ENCODE measurements around the gene GIGYF2. TPM values are rescaled to one million over a fixed set of nuclear protein-coding genes. Genes with fewer than 3 reads are reported as not detected.

Gene GIGYF2
- total RNA-seq, 4 donors from 2014 or later = 69.0 to 208 (median 80.4) TPM

DNA sequence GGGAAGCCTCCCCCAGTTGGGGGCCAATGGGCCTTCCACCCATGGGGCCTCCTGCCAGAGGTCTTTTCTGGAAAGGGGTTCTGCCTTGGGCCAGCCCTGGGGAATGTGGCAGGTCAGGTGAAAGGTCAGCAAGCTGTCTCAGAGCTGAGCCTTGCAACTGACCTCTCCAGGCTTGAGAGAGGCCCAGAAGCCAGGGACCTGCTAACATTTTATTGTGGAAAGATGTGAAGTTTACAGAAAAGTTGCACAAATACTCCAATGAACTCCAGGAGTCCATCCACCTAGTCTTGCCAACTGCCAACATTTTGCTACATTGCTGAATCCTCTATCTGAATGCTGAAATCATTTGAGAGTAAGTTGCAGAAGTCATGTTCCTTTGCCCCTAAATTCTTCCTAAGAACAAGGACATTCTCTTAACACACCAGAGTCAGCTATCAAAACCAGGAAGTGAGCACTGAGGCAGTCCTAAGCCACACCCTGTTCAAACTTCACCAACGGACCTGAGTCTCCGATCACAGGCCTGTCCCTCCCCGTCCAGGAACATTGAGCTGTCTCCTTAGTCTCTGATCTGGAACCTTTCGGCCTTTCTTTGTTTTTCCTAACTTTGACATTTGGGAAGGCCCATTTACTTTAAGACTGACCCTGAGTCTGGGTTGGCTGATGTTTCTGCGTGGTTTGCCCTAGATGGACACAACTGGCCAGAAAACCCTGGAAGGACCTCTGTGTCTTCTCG is 176.9 kb downstream of the GIGYF2 start:
- WGBS = 79% methylated on average over 6 of the region's 6 CpGs

DNA sequence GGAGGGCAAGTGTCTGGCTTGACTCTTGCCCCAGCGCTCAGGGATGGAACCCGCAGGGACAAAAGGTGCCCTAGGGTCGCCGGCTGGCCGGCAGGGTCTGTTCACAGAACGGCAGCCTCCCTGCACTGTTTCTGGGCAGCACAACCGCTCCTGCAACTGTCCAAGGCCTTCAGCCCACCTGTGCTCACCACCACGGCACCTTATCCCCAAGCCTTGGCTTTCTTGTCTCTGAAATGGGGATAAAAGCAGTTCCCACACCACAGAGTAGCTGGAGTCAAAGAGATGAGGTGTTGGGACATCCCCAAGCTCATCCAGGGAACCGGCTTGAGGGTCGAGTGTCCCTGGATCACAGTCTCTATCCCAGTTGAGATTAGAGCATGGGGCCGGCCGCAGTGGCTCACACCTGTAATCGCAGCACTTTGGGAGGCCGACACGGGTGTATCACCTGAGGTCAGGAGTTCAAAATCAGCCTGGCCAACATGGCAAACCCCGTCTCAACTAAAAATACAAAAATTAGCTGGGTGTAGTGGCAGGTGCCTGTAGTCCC is 177.6 kb downstream of the GIGYF2 start:
- TF ChIP-seq, protein P1, sequence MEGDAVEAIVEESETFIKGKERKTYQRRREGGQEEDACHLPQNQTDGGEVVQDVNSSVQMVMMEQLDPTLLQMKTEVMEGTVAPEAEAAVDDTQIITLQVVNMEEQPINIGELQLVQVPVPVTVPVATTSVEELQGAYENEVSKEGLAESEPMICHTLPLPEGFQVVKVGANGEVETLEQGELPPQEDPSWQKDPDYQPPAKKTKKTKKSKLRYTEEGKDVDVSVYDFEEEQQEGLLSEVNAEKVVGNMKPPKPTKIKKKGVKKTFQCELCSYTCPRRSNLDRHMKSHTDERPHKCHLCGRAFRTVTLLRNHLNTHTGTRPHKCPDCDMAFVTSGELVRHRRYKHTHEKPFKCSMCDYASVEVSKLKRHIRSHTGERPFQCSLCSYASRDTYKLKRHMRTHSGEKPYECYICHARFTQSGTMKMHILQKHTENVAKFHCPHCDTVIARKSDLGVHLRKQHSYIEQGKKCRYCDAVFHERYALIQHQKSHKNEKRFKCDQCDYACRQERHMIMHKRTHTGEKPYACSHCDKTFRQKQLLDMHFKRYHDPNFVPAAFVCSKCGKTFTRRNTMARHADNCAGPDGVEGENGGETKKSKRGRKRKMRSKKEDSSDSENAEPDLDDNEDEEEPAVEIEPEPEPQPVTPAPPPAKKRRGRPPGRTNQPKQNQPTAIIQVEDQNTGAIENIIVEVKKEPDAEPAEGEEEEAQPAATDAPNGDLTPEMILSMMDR (IDR thresholded peaks at IDR 0.05) = no peak
- no peak for TF ChIP-seq POLR2AphosphoS5 (IDR thresholded peaks at IDR 0.05)
- no peak for TF ChIP-seq EP300 (IDR thresholded peaks at IDR 0.05)
- Histone ChIP-seq H3K4me3 (no peak overlapping the region), H3K27me3 (peaks cover 20% of the 10 kb centered on the region), H3K4me1 (peaks cover 25% of the 10 kb centered on the region), H3K27ac (no peak overlapping the region), H3K9me3 (no peaks in the 10 kb centered on the region), H3K36me3 (no peaks in the 10 kb centered on the region)
- DNase-seq (ENCODE audit: low spot score in 2 of 2) = peak in 1 of 2 donors; percentile 72
- WGBS = 92% methylated on average over 12 of the region's 16 CpGs

More for the DNA sequence above, 176.9 kb downstream of the GIGYF2 start:
- Histone ChIP-seq H3K36me3 (no peaks in the 10 kb centered on the region), H3K9me3 (no peaks in the 10 kb centered on the region), H3K27me3 (peaks cover 20% of the 10 kb centered on the region), H3K4me1 (peaks cover 25% of the 10 kb centered on the region), H3K27ac (no peak overlapping the region), H3K4me3 (no peak overlapping the region)
- TF ChIP-seq, protein P1 (IDR thresholded peaks at IDR 0.05) = no peak
- TF ChIP-seq POLR2A (IDR thresholded peaks at IDR 0.05) (no peak), POLR2AphosphoS5 (IDR thresholded peaks at IDR 0.05) (no peak), EP300 (IDR thresholded peaks at IDR 0.05) (no peak)
- DNase-seq (ENCODE audit: low spot score in 2 of 2) = peak in 1 of 2 donors; percentile 71

DNA sequence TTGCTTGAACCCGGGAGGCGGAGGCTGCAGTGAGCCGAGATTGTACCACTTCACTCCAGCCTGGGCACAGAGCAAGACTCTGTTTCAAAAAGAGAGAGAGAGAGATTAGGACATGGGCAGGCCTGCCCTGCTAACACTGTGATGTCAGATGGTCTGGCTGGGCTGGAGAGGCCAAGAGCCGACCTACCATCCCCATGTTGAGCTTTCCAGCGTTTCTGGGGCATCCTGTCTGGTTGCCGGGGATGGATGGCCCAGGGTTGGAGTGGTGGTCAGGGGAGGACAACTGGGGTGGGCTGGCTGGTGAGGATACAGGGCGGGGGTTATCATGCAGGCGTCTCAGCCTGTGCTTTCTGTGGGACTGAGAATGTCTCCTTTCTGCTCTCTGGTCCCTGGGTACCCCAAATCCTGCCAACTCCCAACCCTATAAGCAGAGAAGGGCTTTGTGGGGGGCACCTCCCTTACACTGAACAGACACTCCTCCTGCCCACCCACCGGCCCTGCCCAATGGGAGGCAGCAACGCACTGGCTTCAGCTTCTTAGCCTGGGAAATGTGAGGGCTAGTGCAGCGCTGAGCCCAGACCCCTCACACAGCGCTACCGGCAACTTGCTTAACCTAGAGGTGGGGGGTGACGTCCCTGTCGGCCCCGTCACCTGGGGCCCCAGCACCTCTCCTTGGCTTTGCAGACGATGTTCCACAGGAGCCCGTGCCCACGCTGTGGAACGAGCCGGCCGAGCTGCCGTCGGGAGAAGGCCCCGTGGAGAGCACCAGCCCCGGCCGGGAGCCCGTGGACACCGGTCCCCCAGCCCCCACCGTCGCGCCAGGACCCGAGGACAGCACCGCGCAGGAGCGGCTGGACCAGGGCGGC is 178.4 kb downstream of the GIGYF2 start:
- H3K4me3 ChIP-seq = peak overlapping the region; percentile 71

DNA sequence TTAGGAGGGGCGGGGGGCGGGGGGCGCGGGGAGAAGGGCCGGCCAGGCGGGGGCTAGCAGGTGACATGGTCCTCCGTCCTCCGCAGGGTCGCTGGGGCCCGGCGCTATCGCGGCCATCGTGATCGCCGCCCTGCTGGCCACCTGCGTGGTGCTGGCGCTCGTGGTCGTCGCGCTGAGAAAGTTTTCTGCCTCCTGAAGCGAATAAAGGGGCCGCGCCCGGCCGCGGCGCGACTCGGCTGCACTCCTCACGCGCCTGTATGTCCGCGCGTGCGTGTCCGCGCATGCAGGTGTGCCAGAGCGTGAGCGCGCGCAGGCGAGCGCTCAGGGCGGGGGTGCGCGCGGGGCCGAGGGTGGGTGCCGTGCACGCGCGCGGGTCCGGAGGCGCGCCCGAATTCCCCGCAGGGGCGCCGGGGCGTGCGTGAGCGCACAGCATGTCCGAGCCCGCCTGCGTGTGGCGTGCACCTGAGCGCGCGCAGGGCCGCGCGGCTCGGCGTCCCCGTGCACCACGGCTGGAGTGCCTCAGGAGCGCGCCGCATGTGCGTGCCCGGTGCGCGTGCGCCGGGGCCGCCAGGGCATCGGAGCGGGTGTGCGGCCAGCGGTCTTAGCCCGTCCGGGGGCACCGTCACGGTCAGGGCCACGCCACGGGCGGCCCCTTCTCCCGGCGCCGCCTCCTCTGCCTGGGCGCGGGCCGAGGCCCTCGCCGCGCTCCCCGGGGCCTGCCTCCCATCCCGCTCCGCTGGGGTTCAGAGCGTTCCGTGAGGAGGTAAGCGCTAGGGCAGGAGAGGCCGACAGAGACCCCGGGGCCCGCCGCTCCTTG is 179.2 kb downstream of the GIGYF2 start:
- H3K27ac ChIP-seq = peak overlapping the region; percentile 1
- H3K4me3 ChIP-seq = peak overlapping the region; percentile 71
- peaks cover 25% of the 10 kb centered on the region for H3K4me1 ChIP-seq
- under 1% methylated on average over 43 of the region's 119 CpGs for WGBS
- no peaks in the 10 kb centered on the region for H3K9me3 ChIP-seq
- DNase-seq (ENCODE audit: low spot score in 2 of 2) = peak in 1 of 2 donors; percentile 70
- TF ChIP-seq POLR2AphosphoS5 (IDR thresholded peaks at IDR 0.05) = no peak
- TF ChIP-seq, protein P1 (IDR thresholded peaks at IDR 0.05) = no peak
- peaks cover 20% of the 10 kb centered on the region for H3K27me3 ChIP-seq
- no peaks in the 10 kb centered on the region for H3K36me3 ChIP-seq

More for the DNA sequence above, 178.4 kb downstream of the GIGYF2 start:
- Histone ChIP-seq H3K27me3 (peaks cover 20% of the 10 kb centered on the region), H3K4me1 (peaks cover 25% of the 10 kb centered on the region), H3K36me3 (no peaks in the 10 kb centered on the region), H3K9me3 (no peaks in the 10 kb centered on the region), H3K27ac (peak overlapping the region; percentile 1)
- TF ChIP-seq EP300 (IDR thresholded peaks at IDR 0.05) (no peak), POLR2A (IDR thresholded peaks at IDR 0.05) (no peak), POLR2AphosphoS5 (IDR thresholded peaks at IDR 0.05) (no peak)
- TF ChIP-seq, protein P1 (IDR thresholded peaks at IDR 0.05) = no peak
- DNase-seq (ENCODE audit: low spot score in 2 of 2) = peak in 1 of 2 donors; percentile 74
- 69% methylated on average over 7 of the region's 37 CpGs for WGBS
